Measurements from ENCODE around the gene ANKRD33.

The ANKRD33 gene

GRCh38 chr12:51901121-51901817 is 13.4 kb downstream of the ANKRD33 start:
- no peak for TF ChIP-seq CTCF (IDR thresholded peaks at IDR 0.05; ENCODE audit: low read depth, low read length, missing control alignments)
- DNase-seq (ENCODE audit: extremely low read depth, low read depth): no peak
- no peak overlapping the region for H3K4me3 ChIP-seq (replicated peaks; ENCODE audit: low read depth, low read length)

GRCh38 chr12:51901881-51902280 is 14.0 kb downstream of the ANKRD33 start:
- DNase-seq (ENCODE audit: extremely low read depth, low read depth): no peak
- H3K4me3 ChIP-seq (replicated peaks; ENCODE audit: low read depth, low read length): no peak overlapping the region
- TF ChIP-seq CTCF (IDR thresholded peaks at IDR 0.05; ENCODE audit: low read depth, low read length, missing control alignments): no peak

- no peak for TF ChIP-seq CTCF (IDR thresholded peaks at IDR 0.05; ENCODE audit: low read depth, low read length, missing control alignments)
- DNase-seq (ENCODE audit: extremely low read depth, low read depth): no peak
- H3K4me3 ChIP-seq (replicated peaks; ENCODE audit: low read depth, low read length): no peak overlapping the region
These were observed 17.1 kb downstream of the ANKRD33 start for GRCh38 chr12:51904951-51905470.

- H3K4me3 ChIP-seq (replicated peaks; ENCODE audit: low read depth, low read length): no peak overlapping the region
- no peak for TF ChIP-seq CTCF (IDR thresholded peaks at IDR 0.05; ENCODE audit: low read depth, low read length, missing control alignments)
- DNase-seq (ENCODE audit: extremely low read depth, low read depth): no peak
These were observed 17.8 kb downstream of the ANKRD33 start for GRCh38 chr12:51905471-51906429.

GRCh38 chr12:51906430-51907082 is 18.7 kb downstream of the ANKRD33 start:
- TF ChIP-seq CTCF (IDR thresholded peaks at IDR 0.05; ENCODE audit: low read depth, low read length, missing control alignments): no peak
- DNase-seq (ENCODE audit: extremely low read depth, low read depth): no peak
- peak overlapping the region; percentile 39; the same call in 1 of the 2 replicates for H3K4me3 ChIP-seq (replicated peaks; ENCODE audit: low read depth, low read length)

- no peak for TF ChIP-seq CTCF (IDR thresholded peaks at IDR 0.05; ENCODE audit: low read depth, low read length, missing control alignments)
- H3K4me3 ChIP-seq (replicated peaks; ENCODE audit: low read depth, low read length): peak within 1 kb of the TSS; percentile 39
- no peak for DNase-seq (ENCODE audit: extremely low read depth, low read depth)
These were observed 19.4 kb downstream of the ANKRD33 start, which contains the start of gene ACVRL1 for GRCh38 chr12:51907083-51907855. ACVRL1 (plus strand) TSS chr12:51907504; CDS start chr12:51912475, 4,971 bp downstream.

Data from HFF-Myc (cell line).